ENCODE results near the gene TEX22. TPM values are rescaled to one million over a fixed set of nuclear protein-coding genes. Genes with fewer than 3 reads are reported as not detected.

Gene TEX22
- total RNA-seq, 3 donors from 2014 or later = 0.84 to 2.0 (median 0.95) TPM

GRCh38 chr14:105440554-105440900, 42.2 kb downstream of the TEX22 start:
- TF ChIP-seq, protein P1, sequence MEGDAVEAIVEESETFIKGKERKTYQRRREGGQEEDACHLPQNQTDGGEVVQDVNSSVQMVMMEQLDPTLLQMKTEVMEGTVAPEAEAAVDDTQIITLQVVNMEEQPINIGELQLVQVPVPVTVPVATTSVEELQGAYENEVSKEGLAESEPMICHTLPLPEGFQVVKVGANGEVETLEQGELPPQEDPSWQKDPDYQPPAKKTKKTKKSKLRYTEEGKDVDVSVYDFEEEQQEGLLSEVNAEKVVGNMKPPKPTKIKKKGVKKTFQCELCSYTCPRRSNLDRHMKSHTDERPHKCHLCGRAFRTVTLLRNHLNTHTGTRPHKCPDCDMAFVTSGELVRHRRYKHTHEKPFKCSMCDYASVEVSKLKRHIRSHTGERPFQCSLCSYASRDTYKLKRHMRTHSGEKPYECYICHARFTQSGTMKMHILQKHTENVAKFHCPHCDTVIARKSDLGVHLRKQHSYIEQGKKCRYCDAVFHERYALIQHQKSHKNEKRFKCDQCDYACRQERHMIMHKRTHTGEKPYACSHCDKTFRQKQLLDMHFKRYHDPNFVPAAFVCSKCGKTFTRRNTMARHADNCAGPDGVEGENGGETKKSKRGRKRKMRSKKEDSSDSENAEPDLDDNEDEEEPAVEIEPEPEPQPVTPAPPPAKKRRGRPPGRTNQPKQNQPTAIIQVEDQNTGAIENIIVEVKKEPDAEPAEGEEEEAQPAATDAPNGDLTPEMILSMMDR (IDR thresholded peaks at IDR 0.05) = no peak
- H3K9me3 ChIP-seq = no peaks in the 10 kb centered on the region
- ATAC-seq (no peak), DNase-seq (peak in 1 of 3 donors; percentile 36)
- H3K36me3 ChIP-seq (ENCODE audit: low read depth) = no peaks in the 10 kb centered on the region
- no peak overlapping the region for H3K4me3 ChIP-seq
- H3K4me1 ChIP-seq (ENCODE audit: low read depth) = no peaks in the 10 kb centered on the region
- intact Hi-C loops (cut with DNase I, micrococcal nuclease) = loop anchor here in 1 of 2 donors (10.0 kb wide), 1 partner anchor 84 kb away; the partner anchor contains the start of gene TMEM121

GRCh38 chr14:105440992-105441391, 42.7 kb downstream of the TEX22 start:
- Histone ChIP-seq H3K9me3 (no peaks in the 10 kb centered on the region), H3K4me3 (no peak overlapping the region), H3K4me1 (ENCODE audit: low read depth) (no peaks in the 10 kb centered on the region), H3K36me3 (ENCODE audit: low read depth) (no peaks in the 10 kb centered on the region)
- DNase-seq (peak in 1 of 3 donors; percentile 34), ATAC-seq (no peak)
- intact Hi-C loops (cut with DNase I, micrococcal nuclease) = loop anchor here in 1 of 2 donors (10.0 kb wide), 1 partner anchor 84 kb away; the partner anchor contains the start of gene TMEM121
- TF ChIP-seq, protein P1 (IDR thresholded peaks at IDR 0.05) = no peak

GRCh38 chr14:105442125-105442524, 43.8 kb downstream of the TEX22 start:
- ATAC-seq = no peak
- TF ChIP-seq, protein P1 (IDR thresholded peaks at IDR 0.05) = no peak
- Histone ChIP-seq H3K36me3 (ENCODE audit: low read depth) (no peaks in the 10 kb centered on the region), H3K9me3 (no peaks in the 10 kb centered on the region), H3K4me3 (no peak overlapping the region), H3K4me1 (ENCODE audit: low read depth) (no peaks in the 10 kb centered on the region)
- intact Hi-C loops (cut with DNase I, micrococcal nuclease) = loop anchor here in 1 of 2 donors (10.0 kb wide), 1 partner anchor 83 kb away; the partner anchor contains the start of gene TMEM121
- no peak for DNase-seq

DNA sequence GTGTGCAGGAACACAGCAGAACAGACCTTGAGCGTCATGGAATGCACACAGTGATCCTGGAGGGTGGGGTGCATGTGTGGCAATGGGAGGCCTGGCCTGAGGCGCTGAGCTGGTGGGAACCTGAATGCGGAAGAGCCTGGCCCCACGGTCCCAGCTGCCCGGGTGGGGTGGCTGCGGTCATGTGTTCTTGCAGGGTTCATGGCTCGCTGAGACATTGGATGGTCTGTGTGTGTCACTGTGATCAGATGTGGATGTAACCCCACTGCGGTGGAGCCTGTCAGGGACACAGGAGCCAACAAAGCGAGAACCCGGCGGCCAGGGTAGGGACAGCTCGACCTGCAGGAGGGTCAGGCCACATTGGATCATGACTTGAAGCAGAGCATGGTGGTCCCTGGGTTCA, 44.5 kb downstream of the TEX22 start:
- Histone ChIP-seq H3K9me3 (no peaks in the 10 kb centered on the region), H3K36me3 (ENCODE audit: low read depth) (no peaks in the 10 kb centered on the region), H3K4me1 (ENCODE audit: low read depth) (no peaks in the 10 kb centered on the region), H3K4me3 (no peak overlapping the region)
- intact Hi-C loops (cut with DNase I, micrococcal nuclease) = loop anchor here in 1 of 2 donors (10.0 kb wide), 1 partner anchor 82 kb away; the partner anchor contains the start of gene TMEM121
- ATAC-seq = no peak
- TF ChIP-seq, protein P1 (IDR thresholded peaks at IDR 0.05) = no peak
- DNase-seq = no peak

- H3K4me1 ChIP-seq (ENCODE audit: low read depth) = no peaks in the 10 kb centered on the region
- intact Hi-C loops (cut with DNase I, micrococcal nuclease) = loop anchor here in 1 of 2 donors (10.0 kb wide), 1 partner anchor 80 kb away; the partner anchor contains the start of gene TMEM121
- no peak overlapping the region for H3K4me3 ChIP-seq
- ATAC-seq (no peak), DNase-seq (peak in 1 of 3 donors; percentile 38)
- H3K36me3 ChIP-seq (ENCODE audit: low read depth) = no peaks in the 10 kb centered on the region
- H3K9me3 ChIP-seq = no peaks in the 10 kb centered on the region
- TF ChIP-seq, protein P1 (IDR thresholded peaks at IDR 0.05) = no peak
Measured at GRCh38 chr14:105444859-105445258, 46.5 kb downstream of the TEX22 start.

Data from mucosa of descending colon (tissue), 3 donors.